Suppressor macrophage treated with lipopolysaccharide for 1 hour (primary cell): ENCODE data around the gene CRKL.
"Not testable (repeated sequence)": the region's sequence is repeated elsewhere in the genome, so short reads cannot be mapped to it uniquely, and the experiment has no call there.

Source experiments
- DNase-seq, 3 donors: peaks; one replicate each; pipeline ENCODE4 v3.0.0-alpha.2; 2020 to 2022

Gene CRKL, protein sequence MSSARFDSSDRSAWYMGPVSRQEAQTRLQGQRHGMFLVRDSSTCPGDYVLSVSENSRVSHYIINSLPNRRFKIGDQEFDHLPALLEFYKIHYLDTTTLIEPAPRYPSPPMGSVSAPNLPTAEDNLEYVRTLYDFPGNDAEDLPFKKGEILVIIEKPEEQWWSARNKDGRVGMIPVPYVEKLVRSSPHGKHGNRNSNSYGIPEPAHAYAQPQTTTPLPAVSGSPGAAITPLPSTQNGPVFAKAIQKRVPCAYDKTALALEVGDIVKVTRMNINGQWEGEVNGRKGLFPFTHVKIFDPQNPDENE

DNA sequence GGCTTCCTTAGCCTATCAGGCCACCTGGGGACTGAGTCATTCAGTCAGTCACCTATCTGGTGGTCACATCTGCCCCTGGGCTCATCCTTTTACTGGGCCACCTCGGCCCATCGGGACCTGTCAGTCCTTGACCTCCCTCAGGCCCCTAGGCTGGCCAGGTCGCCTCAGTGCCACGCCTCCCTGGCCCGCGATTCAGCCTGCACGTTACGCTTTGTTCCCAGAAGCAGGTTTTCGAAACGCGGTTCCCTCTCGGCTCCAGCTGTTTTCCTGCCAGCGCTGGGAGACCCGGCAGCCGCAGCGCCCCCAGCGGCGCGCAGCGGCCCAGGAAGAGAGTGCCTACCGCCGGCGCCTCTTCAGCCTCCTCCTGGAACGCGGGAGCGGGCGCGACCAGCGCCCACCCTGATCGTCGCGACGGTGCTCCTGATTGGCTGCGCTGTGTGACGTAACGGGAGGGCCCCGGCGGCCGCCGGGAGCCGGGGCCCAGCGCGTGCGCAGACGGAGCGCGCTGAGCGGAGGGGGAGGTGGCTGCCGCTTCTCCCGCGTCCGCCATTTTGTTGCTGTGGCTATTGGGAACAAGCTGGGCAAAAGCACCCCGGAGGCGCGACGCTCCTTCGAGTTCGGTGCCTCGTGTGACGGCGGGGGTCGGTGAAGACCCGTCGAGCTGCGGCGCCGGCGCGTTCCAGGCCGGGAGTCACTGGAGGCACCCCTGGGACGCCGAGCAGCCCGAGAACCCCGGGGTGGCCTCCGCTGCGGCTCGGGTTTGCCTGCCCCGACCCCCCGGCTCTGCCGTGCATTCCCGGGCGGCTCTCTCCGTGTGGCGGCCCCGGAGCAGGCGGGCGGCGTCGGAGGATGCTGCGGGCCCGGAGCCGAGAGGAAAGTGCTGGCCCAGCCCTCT, at the start of gene CRKL:
CRKL (plus strand) TSS at position 492 of the 895 bp plus-strand sequence. CDS start 528 bp downstream, outside the sequence.
- peak; percentile 98 to 99 (median 99) for DNase-seq

- DNase-seq, result no peak
These were observed 48.9 kb upstream of the CRKL start for GRCh38 chr22:20868025-20868962.

DNA sequence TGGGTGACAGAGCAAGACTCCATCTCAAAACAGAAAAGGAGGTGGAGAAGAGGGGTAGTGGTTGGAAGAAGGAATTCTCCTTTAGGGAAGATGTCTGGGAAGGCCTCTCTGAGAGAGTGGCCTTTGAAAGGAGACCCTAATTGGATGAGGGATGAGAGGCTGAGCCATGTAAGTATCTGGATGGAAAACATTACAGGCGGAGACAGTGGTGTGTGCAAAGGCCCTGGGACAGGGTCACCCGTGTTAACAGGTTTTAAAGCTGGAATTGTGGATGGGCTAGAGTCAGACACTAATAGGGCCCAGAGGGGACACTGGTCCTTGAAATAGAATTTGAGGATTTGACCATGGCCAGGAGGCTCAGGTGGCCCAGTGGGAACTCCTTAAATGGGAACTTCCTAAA, 48.0 kb upstream of the CRKL start:
- no peak for DNase-seq

DNA sequence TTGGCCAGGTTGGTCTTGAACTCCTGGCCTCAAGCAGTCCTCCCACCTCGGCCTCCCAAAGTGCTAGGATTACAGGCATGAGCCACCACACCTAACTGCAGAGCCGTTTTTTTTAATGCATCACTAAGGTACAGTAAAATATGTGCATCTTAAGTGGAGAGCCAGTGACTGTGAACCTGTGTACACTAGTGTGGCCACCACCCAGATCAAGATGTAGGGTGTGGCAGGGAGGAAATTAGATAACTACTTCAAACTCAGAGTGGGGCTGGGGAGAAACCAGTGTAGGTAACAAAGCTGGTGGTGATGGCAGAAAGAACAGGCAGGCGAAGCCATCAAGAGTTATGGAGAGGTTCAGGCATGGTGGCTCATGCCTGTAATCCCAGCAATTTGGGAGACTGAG, 44.0 kb upstream of the CRKL start:
- DNase-seq, result no peak

GRCh38 chr22:20875296-20875695, 41.9 kb upstream of the CRKL start:
- DNase-seq, result no peak

- no peak for DNase-seq
These were observed 39.5 kb upstream of the CRKL start for GRCh38 chr22:20877715-20878114.

GRCh38 chr22:20881231-20881630, 36.0 kb upstream of the CRKL start:
- DNase-seq, result no peak

DNA sequence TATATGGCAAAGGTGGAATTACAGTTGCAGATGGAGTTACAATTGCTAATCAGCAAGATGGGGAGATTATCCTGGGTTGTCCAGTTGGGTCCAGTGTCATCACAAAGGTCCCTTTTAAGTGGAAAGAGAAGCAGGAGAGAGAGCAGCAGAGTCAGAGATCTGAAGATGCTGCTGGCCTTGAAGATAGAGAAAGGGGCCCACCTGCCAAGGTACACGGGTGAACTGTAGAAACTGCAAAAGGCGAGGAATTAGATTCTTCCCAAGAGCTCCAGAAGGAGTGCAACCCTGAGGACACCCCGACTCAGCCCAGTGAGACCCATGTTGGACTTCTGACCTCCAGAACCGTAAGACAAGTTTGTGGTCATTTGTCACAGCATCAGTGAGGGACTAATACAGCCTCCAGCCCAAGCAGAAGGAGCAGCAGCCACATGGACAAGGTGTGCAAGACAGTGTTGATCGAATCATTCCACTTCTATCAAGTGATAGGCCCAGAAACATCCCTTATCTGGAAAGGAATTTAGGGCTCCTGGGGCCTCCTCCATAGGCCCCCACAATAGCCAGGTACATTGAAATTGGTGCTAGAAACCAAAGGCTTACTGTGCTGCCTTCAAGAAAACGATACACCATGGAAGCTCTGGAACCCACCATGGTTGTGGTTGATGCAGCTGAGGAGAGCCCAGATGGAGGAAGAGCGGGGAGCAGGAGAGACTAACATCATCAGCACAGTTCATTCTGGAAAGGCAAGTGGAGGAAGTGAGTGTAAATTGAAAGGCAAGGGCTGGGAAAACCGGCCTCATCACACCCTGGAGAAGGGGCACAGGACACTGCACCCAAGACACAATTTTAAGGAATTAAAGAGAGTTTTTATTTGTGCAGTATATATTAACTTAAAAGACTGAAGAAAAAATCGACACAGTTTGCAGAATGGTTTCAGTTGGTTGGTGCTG, 35.1 kb upstream of the CRKL start:
- no peak for DNase-seq

- DNase-seq, result no peak
These were observed 34.4 kb upstream of the CRKL start for GRCh38 chr22:20882855-20883254.

- DNase-seq, result no peak
These were observed 32.8 kb upstream of the CRKL start for GRCh38 chr22:20884454-20884853.

- no peak for DNase-seq
These were observed 32.1 kb upstream of the CRKL start for GRCh38 chr22:20885017-20885556.

- DNase-seq, result peak; percentile 89 to 91 (median 90)
These were observed 31.5 kb upstream of the CRKL start for GRCh38 chr22:20885557-20886323.

DNA sequence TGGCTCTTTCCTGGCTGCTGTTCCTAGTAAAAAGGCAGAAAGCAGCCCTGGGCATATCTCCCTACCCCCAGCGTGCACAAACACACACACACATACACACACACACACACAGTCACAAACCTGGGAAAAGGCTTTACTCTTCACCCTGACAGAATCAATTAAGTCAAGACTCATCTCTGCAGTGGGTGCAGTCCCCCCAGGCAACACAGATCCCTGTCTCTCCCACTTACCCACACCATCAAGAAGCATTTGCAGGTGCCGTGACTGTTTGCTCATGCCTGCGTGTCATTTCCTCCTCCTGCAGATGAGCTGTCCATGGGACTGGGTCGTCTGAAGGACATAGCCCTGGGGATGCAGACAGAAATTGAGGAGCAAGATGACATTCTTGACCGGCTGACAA, 29.8 kb upstream of the CRKL start:
- DNase-seq, result no peak

- DNase-seq, result peak; percentile 32 to 37 (median 33)
These were observed 28.0 kb upstream of the CRKL start for GRCh38 chr22:20889025-20889704.

- DNase-seq, result no peak
These were observed 27.2 kb upstream of the CRKL start for GRCh38 chr22:20889904-20890540.

GRCh38 chr22:20890975-20891374, 26.2 kb upstream of the CRKL start:
- no peak for DNase-seq

GRCh38 chr22:20897737-20898136, 19.5 kb upstream of the CRKL start:
- DNase-seq, result not testable (repeated sequence)

DNA sequence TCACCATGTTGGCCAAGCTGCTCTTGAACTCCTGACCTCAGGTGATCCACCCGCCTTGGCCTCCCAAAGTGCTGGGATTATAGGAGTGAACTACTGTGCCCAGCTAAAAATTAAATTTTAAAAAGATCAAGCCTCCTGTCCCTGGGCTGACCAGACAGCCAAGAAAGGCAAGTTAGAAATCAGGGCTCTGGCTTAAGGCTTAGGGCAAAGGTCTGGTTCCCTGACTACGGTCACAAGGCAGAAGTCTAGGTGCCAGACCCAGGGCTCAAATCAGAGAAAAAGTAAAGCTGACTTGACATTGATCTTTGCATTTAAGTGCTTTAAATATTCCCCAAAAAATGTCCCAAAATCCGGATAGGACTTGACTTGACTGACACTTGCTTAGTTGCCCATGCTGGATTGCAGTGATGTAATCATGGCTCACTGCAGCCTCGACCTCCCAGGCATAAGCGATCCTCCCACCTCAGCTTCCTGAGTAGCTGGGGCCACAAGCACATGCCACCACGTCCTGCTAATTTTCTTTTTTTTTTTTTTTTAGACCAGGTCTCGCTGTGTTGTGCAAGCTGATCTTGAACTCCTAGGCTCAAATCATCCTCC, 17.3 kb upstream of the CRKL start:
- no peak for DNase-seq
